GM12878 (cell line): ENCODE results near the gene AJM1. TPM values are rescaled to one million over a fixed set of nuclear protein-coding genes. Genes with fewer than 3 reads are reported as not detected.
"Not testable (repeated sequence)": the region's sequence is repeated elsewhere in the genome, so short reads cannot be mapped to it uniquely, and the experiment has no call there.

Experiments used
- ATAC-seq: fragments of 200-7000 bp; cut with Tn5 transposase; 3 replicates; pipeline ENCODE4 v1.9.1; 2020; ENCODE audit warnings: mild to moderate bottlenecking, moderate library complexity
- BruUV-seq: library from RNA; stranded (reverse); fragments of 400-500 nt; replicated peaks from 2 replicates; lab custom pipeline; 2021; lab: Mats Ljungman, UMichigan
- CTCF ChIA-PET: fragments of 300-600 bp; sonication (Branson Sonifier 250); formaldehyde crosslinking; extraction: SDS; loops from one replicate; lab custom pipeline; 2021; ENCODE audit warnings: inconsistent platforms; lab: Yijun Ruan, JAX
- POLR2A ChIA-PET: fragments of 350-600 bp; formaldehyde crosslinking; extraction: SDS; loops from one replicate; lab custom pipeline; 2021; ENCODE audit warnings: inconsistent platforms; lab: Charles Lee
- RAD21 ChIA-PET: fragments of 300-600 bp; sonication (Branson Sonifier 250); formaldehyde crosslinking; loops from one replicate; lab custom pipeline; 2023; ENCODE audit warnings: antibody characterized with exemption; ENCODE audit not compliant: unreplicated experiment; lab: Charles Lee
- SMC1A ChIA-PET: fragments of 300-600 bp; sonication (Branson Sonifier 250); formaldehyde crosslinking; loops from one replicate; lab custom pipeline; 2023; ENCODE audit not compliant: unreplicated experiment, uncharacterized antibody; lab: Charles Lee
- DNase-seq: peaks from one replicate; pipeline ENCODE4 v3.0.0-alpha.2; 2011; ENCODE audit warnings: low read depth, low spot score
- FAIRE-seq: peaks from 3 replicates; lab custom pipeline; 2011; peaks lifted over from hg19 to GRCh38; lab: Jason Lieb, UNC
- H2AFZ ChIP-seq: 2 replicates; pipeline ENCODE4 v1.6.0; 2011; ENCODE audit warnings: low read depth, low read length, control low read depth; ENCODE audit not compliant: control insufficient read depth
- H3K27ac ChIP-seq: 2 replicates; pipeline ENCODE4 v1.5.1; 2011; ENCODE audit warnings: control low read depth; ENCODE audit not compliant: control insufficient read depth, insufficient read depth
- H3K27me3 ChIP-seq, 2 experiments: replicated peaks in 1 of 2; 2 replicates each; pipeline versions ENCODE4 v1.6.0 to v1.6.1; 2011; ENCODE audit warnings: low read length in 1 of 2; ENCODE audit not compliant: control insufficient read depth in 2 of 2, insufficient read depth in 2 of 2
- H3K36me3 ChIP-seq, 2 experiments: 2 replicates each; pipeline ENCODE4 v1.5.1; 2011; ENCODE audit warnings: low read length in 1 of 2; ENCODE audit not compliant: control insufficient read depth in 2 of 2, insufficient read depth in 2 of 2
- H3K4me1 ChIP-seq: 2 replicates; pipeline ENCODE4 v1.6.1; 2011; ENCODE audit warnings: mild to moderate bottlenecking, low read length, moderate library complexity, mixed read lengths; ENCODE audit not compliant: control insufficient read depth, insufficient read depth
- H3K4me2 ChIP-seq: 2 replicates; pipeline ENCODE4 v1.6.0; 2011; ENCODE audit warnings: control low read depth; ENCODE audit not compliant: control insufficient read depth, insufficient read depth
- H3K4me3 ChIP-seq: fragments of 200-600 bp; sonication (generic); 2 replicates; pipeline ENCODE4 v1.5.1; 2016
- H3K79me2 ChIP-seq: 2 replicates; pipeline ENCODE4 v1.6.0; 2011; ENCODE audit warnings: low read length; ENCODE audit not compliant: control insufficient read depth, insufficient read depth
- H3K9ac ChIP-seq: 2 replicates; pipeline ENCODE4 v1.8.0; 2011; ENCODE audit warnings: low read length, control low read depth, mixed read lengths; ENCODE audit not compliant: control insufficient read depth, insufficient read depth
- H3K9me3 ChIP-seq: replicated peaks from 3 replicates; pipeline ENCODE4 v1.5.1; 2011; ENCODE audit warnings: mild to moderate bottlenecking, low read length; ENCODE audit not compliant: control insufficient read depth, insufficient read depth
- H4K20me1 ChIP-seq: 2 replicates; pipeline ENCODE4 v1.6.0; 2011; ENCODE audit not compliant: control insufficient read depth, insufficient read depth
- WGBS: methylation state at CpG from one replicate; pipeline ENCODE4 v1.1.6; 2016; ENCODE audit warnings: low lambda C conversion rate; ENCODE audit not compliant: insufficient replicate concordance, insufficient coverage; ENCODE audit errors: missing lambda C conversion rate; 5-methylcytosine and 5-hydroxymethylcytosine counted together
- in situ Hi-C: fragments of 300-500 bp; cut with MboI; formaldehyde crosslinking; loops from 9 replicates; pipeline ENCODE4 v1.14.3; 2018; ENCODE audit warnings: mixed read lengths
- intact Hi-C: fragments of 100-400 bp; cut with micrococcal nuclease; formaldehyde crosslinking; loops from one replicate; pipeline ENCODE4 v1.14.2; 2022; ENCODE audit not compliant: unreplicated experiment
- polyA plus RNA-seq, 11 experiments: library from polyadenylated mRNA; depleted of rRNA in 4 of 11; unstranded in 6 of 11; stranded (reverse) in 5 of 11; fragments of >200 nt; fragmentation: Nextera tagmentation in 4 of 11; fragmentation: Illumina TruSeq in 1 of 11; extraction: Ambion mirVana in 4 of 11; extraction: Trizol in 1 of 11; gene quantifications; 1 replicate in 1 of 11; 2 replicates in 10 of 11; pipeline versions ENCODE4 v1.2.1 to v1.2.3, GENCODE V29; 2011 to 2016; ENCODE audit warnings: inconsistent platforms in 2 of 11, missing spikeins in 2 of 11, low read depth in 1 of 11
- total RNA-seq, 4 experiments: library from RNA; depleted of rRNA in 3 of 4; stranded (reverse); fragments of >200 nt in 3 of 4; fragmentation: Illumina TruSeq in 1 of 4; extraction: Trizol in 1 of 4; gene quantifications; 2 replicates each; pipeline versions ENCODE4 v1.2.1 to v1.2.3, GENCODE V29; 2013 to 2021
- TF ChIP-seq, protein P1 (sequence below): fragments of 450-650 bp; IDR thresholded peaks from 2 replicates; pipeline ENCODE4 v1.6.1; 2016; ENCODE audit warnings: mild to moderate bottlenecking
- TF ChIP-seq, protein P2 (sequence below): fragments of 450-650 bp; IDR thresholded peaks from 2 replicates; pipeline ENCODE4 v1.6.1; 2016; ENCODE audit warnings: mild to moderate bottlenecking, moderate library complexity, borderline replicate concordance

The AJM1 gene
- total and polyA plus RNA-seq, 10 of the 15 experiments (the other 5 are each of a cell fraction or from before 2014, with no cell fraction given), result 0.06 to 2.5 (median 1.0) TPM; not detected in 2

DNA sequence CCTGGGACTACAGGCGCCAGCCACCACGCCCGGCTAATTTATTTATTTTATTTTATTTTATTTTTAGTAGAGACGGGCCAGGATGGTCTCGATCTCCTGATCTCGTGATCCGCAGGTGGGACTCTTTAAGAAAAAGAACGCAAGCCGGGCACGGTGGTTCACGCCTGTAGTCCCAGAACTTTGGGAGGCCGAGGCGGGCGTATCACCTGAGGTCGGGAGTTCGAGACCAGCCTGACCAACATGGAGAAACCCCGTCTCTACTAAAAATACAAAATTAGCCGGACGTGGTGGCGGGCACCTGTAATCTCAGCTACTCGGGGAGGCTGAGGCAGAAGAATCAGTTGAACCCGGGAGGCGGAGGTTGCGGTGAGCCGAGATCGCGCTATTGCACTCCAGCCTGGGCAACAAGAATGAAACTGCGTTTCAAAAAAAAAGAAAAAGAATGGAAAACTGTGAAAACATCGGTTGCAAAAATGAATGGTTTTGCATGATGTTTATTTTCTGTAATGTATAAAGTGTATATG is 24.7 kb downstream of the AJM1 start:
- ATAC-seq, CTCF ChIA-PET, H3K36me3 ChIP-seq, SMC1A ChIA-PET, H3K4me1 ChIP-seq, BruUV-seq, H2AFZ ChIP-seq, in situ Hi-C loops, RAD21 ChIA-PET, intact Hi-C loops, FAIRE-seq, H3K27me3 ChIP-seq, H4K20me1 ChIP-seq, H3K9me3 ChIP-seq, DNase-seq: not testable (repeated sequence)
- POLR2A ChIA-PET, result interaction anchor here (0.5 to 1.5 kb wide), 2 partner anchors 15 to 65 kb away, joined by 5 read pairs; no protein-coding TSS in a partner anchor
- TF ChIP-seq, protein P1, sequence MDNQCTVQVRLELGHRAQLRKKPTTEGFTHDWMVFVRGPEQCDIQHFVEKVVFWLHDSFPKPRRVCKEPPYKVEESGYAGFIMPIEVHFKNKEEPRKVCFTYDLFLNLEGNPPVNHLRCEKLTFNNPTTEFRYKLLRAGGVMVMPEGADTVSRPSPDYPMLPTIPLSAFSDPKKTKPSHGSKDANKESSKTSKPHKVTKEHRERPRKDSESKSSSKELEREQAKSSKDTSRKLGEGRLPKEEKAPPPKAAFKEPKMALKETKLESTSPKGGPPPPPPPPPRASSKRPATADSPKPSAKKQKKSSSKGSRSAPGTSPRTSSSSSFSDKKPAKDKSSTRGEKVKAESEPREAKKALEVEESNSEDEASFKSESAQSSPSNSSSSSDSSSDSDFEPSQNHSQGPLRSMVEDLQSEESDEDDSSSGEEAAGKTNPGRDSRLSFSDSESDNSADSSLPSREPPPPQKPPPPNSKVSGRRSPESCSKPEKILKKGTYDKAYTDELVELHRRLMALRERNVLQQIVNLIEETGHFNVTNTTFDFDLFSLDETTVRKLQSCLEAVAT, result peak; percentile 99
- TF ChIP-seq, protein P2, sequence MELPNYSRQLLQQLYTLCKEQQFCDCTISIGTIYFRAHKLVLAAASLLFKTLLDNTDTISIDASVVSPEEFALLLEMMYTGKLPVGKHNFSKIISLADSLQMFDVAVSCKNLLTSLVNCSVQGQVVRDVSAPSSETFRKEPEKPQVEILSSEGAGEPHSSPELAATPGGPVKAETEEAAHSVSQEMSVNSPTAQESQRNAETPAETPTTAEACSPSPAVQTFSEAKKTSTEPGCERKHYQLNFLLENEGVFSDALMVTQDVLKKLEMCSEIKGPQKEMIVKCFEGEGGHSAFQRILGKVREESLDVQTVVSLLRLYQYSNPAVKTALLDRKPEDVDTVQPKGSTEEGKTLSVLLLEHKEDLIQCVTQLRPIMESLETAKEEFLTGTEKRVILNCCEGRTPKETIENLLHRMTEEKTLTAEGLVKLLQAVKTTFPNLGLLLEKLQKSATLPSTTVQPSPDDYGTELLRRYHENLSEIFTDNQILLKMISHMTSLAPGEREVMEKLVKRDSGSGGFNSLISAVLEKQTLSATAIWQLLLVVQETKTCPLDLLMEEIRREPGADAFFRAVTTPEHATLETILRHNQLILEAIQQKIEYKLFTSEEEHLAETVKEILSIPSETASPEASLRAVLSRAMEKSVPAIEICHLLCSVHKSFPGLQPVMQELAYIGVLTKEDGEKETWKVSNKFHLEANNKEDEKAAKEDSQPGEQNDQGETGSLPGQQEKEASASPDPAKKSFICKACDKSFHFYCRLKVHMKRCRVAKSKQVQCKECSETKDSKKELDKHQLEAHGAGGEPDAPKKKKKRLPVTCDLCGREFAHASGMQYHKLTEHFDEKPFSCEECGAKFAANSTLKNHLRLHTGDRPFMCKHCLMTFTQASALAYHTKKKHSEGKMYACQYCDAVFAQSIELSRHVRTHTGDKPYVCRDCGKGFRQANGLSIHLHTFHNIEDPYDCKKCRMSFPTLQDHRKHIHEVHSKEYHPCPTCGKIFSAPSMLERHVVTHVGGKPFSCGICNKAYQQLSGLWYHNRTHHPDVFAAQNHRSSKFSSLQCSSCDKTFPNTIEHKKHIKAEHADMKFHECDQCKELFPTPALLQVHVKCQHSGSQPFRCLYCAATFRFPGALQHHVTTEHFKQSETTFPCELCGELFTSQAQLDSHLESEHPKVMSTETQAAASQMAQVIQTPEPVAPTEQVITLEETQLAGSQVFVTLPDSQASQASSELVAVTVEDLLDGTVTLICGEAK, result peak; percentile 62
- Histone ChIP-seq H3K4me3 (peak overlapping the region; percentile 70), H3K27ac (peak overlapping the region; percentile 65; the same call in 1 of the 2 replicates), H3K79me2 (peaks cover 24% of the 10 kb centered on the region), H3K9ac (peak overlapping the region; percentile 83), H3K4me2 (peak overlapping the region; percentile 79; the same call in 1 of the 2 replicates)
- 84% methylated on average over 27 of the region's 29 CpGs for WGBS
